GDM1 (cell line): ENCODE results near the gene SEC23IP.
"Not testable (repeated sequence)": the region's sequence is repeated elsewhere in the genome, so short reads cannot be mapped to it uniquely, and the experiment has no call there.

Experiments used
- DNase-seq: peaks from one replicate; lab custom pipeline; 2025; lab: John Stamatoyannopoulos, UW

Gene SEC23IP

DNA sequence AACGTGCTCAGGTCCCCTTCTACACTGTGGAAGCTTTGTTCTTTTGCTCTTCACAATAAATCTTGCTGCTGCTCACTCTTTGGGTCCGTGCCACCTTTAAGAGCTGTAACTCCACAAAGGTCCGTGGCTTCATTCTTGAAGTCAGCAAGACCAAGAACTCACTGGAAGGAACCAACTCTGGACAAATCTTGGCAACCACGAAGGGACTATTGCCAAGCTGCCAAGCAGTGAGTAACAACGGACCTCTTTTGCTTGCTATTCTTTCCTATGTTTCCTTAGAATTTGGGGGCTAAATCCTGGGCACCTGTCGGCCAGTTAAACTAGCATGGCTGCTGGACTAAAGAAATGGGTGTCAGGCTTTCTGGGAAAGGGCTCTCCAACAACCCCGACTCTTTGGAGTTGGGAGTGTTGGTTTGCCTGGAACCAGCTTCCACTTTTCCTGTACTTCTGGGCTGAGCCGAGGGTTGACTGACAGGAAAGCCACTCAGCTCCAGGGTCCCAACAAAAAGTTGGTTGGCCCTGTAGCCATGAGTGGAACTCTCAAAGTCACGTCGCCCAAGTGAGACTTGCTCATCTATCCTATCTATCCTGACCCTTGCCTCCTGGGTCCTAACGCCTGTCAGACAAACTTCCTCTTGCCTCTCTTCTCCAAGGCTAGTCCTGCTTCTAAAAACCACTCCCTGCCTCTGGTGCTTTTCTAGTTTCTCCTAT, 8.5 kb upstream of the SEC23IP start:
- not testable (repeated sequence) for DNase-seq

DNA sequence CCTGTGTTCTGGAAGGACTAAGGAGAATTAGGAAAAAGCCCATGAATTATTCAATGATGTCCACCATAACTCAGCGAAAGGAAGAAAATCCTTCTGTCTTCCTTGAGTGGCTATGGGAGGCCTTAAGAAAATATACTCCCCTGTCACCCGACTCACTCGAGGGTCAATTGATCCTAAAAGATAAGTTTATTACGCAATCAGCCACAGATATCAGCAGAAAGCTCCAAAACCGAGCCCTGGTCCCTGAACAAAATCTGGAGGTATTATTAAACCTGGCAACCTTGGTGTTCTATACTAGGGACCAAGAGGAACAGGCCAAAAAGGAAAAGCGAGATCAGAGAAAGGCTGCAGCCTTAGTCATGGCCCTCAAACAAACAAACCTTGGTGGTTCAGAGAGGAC, 6.5 kb upstream of the SEC23IP start:
- DNase-seq: not testable (repeated sequence)

DNA sequence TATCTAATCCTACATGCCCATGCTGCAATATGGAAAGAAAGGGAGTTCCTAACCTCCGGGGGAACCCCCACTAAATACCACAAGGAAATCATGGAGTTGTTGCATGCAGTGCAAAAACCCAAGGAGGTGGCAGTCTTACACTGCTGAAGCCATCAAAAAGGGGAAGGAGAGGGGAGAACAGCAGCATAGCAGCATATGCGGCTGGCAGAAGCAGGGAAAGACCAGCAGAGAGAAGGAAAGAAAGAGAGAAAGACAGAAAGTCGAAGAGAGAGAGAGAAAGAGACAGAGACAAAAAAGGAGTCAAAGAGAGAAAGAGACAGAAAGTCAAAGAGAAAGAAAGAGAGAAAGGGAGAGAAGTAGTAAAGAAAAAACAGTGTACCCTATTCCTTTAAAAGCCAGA, 3.8 kb upstream of the SEC23IP start:
- not testable (repeated sequence) for DNase-seq

DNA sequence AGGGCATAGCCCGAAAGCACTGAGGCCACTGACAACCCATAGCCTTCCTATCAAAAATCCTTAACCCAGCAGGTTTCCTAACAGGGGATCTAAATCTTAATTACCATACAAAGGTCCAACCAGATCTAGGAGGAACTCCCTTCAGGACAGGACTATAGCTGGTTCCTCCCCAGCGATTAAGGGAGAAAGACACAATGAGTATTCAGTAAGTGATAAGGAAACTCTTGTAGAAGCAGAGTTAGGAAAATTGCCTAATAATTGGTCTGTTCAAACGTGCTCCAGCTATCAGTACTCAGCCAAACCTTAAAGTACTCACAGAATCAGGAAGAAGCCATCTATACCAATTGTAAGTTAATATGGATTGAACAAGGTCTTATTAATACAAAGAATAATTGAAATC, 3.3 kb upstream of the SEC23IP start:
- DNase-seq: not testable (repeated sequence)

DNA sequence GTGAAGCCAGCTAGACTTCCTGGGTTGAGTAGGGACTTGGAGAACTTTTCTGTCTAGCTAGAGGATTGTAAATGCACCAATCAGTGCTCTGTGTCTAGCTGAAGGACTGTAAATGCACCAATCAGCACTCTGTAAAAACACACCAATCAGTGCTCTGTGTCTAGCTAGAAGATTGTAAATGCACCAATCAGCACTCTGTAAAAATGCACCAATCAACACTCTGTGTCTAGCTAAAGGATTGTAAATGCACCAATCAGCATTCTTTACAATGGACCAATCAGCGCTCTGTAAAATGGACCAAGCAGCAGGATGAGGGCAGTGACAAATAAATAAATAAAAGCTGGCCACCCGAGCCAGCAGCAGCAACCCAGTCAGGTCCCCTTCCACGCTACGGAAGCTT, 2.2 kb upstream of the SEC23IP start:
- DNase-seq: not testable (repeated sequence)

DNA sequence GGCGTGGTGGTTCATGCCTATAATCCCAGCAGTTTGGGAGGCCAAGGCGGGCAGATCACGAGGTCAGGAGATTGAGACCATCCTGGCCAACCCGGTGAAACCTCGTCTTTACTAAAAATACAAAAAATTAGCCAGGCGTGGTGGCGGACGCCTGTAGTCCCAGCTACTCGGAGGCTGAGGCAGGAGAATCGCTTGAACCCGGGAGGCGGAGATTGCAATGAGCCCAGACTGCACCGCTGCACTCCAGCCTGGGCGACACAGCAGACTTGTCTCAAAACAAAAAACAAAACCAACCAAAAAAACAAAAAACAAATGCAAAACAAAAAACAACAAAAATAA, 712 bp upstream of the SEC23IP start:
- not testable (repeated sequence) for DNase-seq

DNA sequence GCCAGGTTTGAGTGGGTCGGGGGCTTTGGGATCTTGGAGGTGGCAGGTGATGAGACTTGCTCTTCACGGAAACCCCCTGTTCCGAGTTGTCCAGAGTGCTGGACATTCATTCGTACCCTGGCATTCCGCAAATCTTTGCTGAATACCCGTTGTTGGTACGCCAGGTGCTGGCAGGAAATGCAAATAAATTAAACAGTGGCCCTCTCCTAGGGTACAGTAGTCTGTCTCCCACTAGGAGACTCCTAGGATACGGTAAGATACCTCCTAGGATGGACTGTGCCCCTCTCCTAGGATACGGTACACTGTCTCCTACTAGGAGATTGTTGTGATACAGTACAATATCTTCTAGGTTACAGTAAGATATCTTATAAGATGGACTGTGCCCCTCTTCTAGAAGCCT, 544 bp downstream of the SEC23IP start:
- no peak for DNase-seq

DNA sequence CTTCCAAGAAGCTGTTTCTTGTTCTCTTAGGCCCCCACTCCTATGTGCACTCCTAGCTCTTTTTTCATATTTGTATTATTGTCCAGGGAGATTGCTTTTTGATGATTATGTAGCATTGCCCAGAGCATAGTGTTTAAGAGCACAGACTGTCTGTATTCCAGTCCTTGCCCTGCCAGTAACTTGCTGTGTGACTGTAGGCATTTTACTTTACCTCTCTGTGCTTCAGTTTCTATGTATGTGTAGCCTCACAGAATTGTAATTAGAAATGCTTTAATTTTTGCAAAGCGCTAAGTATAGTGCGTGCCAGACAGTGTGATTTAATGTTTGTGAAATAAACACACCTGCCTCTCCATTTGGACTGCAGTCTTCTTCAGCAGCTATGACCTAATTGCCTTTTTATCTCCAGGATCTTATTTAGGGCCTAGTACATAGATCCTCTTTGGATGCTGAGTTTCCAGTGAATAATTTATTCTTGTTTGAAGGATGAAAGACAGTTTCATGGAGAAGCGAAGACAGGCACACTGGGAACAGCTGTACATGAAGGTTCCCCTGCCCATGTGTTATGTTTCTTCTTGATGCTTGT, 1.4 kb downstream of the SEC23IP start:
- no peak for DNase-seq

DNA sequence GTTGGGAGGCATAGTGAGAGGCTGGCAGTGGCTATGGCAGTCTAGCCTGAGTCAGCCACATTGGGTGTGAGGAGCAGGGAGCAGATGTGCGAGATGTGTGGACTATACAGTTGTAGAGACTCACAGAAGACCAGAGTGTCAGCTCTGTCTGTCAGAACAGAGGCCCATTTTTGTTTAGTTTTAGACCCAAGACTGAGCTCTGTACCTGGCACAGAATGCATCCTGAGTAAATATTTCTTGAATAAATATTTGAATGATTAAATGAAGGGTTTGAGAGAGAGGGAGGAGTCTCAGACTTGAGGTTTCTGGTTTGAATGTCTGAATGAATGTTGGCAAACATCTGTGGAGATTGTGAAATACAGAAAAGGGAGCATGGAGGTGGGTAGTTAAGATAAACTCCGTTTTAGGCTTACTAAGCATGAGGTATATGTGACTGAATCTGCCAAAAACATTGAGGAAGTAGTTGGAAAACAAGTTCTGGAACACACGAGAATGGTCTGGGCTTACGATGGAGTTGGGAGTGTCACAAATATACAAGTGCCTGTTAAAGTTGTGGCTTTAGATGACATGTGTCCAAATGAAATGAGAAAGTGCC, 3.6 kb downstream of the SEC23IP start:
- DNase-seq: no peak

DNA sequence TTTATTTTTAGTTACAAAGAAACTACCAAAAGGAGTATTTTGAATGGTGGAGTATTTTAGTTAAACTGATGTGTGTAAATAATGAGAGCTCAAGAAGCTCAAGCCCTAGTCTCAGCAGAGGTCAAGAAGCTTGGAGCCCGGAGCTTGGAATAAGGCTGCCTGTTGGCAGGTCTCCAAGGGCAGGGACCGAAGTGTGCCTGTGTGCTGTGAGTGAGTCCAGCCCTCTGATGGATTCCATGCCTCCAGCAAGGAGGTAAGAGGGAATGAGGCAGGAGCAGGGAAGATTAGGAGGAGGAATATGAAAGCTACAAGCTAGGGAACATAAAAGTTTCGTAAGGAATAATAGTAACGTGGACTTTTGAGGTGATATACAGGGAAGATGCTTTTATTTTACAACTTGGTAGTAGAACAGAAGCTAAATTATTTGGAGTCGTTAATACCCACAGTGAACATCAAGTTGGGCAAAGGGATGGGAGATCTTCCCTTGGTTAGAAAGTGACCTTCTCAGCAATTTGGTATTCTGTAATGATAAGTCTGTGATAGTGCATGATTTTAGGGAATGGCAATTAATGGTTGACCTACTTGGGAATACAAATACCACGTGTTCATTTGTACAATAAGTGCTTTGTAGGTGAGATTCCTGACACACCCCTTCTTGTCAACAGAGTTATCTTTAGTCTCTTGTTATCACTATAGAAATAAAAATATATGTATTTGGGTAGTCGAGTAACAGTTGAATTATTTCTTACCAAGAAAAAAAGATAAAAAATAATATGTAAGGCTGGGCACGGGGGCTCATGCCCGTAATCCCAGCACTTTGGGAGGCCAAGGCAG, 4.6 kb downstream of the SEC23IP start:
- no peak for DNase-seq

DNA sequence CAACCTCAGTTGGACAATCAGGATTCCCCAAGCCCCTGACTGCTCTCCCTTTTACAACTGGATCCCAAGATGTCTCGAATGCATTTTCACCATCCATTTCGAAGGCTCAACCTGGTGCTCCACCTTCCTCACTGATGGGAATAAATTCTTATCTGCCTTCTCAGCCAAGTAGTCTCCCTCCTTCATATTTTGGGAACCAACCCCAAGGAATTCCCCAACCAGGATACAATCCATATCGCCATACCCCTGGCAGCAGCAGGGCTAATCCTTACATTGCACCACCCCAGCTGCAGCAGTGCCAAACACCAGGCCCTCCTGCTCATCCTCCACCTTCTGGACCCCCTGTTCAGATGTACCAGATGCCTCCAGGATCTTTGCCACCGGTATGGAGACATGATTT, 6.0 kb downstream of the SEC23IP start:
- DNase-seq: no peak

DNA sequence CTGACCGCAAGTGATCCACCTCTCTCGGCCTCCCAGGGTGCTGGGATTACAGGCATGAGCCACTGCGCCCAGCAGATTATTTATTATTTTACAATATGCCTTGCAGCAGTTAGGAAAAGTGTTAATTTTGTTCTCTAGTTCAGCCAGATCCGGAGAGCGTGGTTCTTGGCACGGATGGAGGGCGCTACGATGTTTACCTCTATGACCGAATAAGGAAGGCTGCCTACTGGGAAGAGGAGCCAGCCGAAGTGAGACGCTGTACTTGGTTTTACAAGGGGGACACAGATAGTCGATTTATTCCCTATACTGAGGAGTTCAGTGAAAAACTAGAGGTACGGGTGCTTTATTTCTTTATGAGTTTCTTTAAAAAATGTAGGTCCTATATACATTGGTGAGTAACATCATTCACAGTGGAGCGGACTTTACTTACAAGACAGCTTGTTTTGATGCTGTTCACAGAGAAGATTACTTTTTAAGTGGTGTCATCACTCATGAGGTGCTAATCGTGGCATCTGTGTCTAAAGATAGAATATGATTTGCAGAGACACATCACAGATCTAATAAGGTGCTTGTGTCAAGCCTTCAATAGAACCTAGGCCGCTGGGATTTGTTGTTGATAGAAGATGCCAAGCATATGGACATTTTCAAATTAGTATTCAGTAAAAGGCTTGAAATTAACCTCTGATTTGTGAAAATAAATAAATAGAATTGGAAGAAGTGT, 11.6 kb downstream of the SEC23IP start:
- DNase-seq: no peak

DNA sequence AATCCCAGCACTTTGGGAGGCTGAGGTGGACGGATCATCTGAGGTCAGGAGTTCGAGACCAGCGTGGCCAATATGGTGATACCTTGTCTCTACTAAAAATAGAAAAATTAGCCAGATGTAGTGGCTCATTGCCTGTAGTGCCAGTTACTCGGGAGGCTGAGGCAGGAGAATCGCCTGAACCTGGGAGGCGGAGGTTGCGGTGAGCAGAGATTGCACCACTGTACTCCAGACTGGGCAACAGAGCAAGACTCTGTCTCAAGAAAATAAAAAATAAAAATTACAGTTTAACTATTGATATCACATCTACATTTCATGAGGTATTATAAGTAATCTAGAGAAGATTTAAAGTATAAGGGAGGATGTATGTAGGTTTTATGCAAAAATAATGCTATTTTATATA, 15.2 kb downstream of the SEC23IP start:
- DNase-seq: not testable (repeated sequence)

DNA sequence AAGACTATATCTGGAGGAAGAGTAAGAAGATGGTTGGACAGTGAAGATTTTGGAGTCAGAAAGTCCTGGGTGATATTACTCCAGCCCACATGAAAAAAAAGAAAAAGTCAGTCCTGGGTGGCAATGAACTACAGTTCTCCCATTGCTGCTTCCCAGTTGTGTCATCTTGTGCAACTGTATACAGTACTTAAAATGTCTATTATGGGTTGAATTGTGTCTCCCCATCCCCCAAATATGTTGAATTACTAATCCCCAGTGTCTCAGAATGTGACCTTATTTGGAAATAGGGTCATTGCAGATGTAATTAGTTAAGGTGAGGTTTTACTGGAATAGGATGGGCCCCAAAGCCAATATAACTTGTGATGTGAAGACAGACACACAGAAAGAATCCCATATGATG, 15.6 kb downstream of the SEC23IP start:
- no peak for DNase-seq

DNA sequence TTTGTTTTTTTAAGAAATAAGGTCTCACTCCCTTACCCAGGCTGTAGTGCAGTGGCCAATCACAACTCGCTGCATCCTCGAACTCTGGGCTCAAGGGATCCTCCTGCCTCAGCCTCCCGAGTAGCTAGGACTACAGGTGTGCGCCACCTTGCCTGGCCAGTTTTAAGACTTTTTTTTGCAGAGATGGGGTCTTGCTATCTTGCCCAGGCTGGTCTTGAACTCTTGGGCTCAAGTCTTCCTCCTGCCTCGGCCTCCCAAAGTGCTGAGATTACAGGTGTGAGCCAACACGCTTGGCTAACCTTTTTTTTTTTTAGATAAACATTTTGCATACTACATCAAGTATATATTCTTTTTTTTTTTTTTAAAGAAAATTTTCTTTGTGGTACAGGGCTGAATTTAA, 18.2 kb downstream of the SEC23IP start:
- no peak for DNase-seq

DNA sequence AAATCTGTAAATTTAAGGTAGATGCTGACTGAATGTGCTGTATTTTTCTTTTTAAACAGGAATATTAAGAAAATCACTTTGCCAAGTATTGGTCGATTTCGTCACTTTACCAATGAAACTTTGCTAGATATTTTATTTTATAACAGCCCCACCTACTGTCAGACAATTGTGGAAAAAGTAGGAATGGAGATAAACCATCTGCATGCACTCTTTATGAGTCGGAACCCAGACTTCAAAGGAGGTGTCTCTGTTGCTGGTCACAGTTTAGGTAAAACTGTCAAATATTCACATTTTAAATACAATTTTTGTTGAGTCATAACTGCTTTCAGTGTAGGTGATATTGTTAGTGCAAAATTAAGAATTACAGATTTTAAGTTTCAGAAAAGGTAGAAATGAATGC, 25.2 kb downstream of the SEC23IP start:
- no peak for DNase-seq

DNA sequence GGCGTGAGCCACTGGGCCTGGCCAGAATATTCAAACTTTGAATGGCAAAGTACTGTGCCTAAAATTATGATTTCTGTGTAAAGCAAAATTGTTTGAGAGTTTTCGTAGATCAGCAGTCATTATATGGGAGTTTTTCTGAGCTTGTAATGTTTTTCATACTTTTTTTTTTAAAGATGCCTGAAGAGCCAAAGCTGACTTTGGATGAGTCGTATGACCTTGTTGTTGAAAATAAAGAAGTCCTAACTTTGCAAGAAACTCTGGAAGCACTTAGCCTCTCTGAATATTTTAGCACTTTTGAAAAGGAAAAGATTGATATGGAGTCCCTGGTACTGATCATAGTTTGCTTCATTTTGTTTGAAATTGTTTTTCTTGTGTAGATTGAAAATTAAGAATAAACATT, 26.7 kb downstream of the SEC23IP start:
- no peak for DNase-seq

DNA sequence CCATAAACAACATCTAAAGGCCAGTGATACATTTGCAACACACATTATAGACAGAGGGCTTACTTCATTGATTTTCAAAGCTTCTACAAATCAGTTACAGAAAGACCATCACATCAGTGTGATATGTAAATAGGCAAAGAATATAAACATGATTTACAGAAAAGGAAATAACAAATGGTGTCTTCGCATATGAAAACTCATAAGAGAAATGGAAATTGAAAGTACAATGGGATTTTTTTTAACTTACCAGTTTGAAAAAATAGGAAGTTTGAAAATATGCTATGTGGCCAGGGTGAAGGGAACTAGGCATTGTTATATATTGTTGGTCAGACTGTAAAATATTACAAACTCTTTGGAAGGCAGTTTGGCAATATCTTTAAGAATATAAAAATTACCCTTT, 27.3 kb downstream of the SEC23IP start:
- DNase-seq: no peak

DNA sequence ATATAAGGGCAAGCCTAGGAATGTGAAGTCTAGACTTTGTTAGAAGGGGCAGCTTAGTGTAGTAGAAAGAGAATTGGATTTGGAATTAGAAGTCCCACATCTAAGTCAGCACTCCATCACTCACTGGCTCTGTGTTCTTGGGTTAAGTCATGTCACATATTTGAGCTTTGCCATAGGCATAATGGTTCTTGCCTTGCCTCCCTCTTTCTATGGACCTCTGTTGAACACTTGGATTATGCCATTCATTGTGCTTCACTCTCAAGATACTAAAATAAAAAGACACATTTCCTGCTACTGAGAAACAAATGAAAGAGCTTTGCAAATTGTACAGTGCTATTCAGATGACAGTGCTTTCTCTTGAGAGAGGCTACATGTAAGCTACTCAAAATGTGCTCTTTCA, 35.9 kb downstream of the SEC23IP start:
- DNase-seq: no peak

DNA sequence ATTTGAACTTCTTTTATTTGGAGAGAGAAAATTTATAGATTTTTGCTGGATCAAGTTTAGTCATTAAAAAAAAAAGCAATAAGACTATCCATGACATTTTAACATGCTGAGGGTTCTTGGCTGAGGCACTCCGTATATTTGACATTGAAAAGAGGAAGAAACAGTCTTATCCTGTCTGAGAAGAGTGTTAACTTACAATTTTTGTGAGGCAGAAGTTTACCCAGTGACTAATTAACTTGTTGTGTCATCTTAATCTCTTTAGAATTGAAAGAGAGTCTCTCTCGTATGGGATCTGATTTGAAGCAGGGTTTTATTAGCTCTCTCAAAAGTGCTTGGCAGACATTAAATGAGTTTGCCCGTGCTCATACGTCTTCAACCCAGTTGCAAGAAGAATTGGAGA, 39.3 kb downstream of the SEC23IP start:
- no peak for DNase-seq

DNA sequence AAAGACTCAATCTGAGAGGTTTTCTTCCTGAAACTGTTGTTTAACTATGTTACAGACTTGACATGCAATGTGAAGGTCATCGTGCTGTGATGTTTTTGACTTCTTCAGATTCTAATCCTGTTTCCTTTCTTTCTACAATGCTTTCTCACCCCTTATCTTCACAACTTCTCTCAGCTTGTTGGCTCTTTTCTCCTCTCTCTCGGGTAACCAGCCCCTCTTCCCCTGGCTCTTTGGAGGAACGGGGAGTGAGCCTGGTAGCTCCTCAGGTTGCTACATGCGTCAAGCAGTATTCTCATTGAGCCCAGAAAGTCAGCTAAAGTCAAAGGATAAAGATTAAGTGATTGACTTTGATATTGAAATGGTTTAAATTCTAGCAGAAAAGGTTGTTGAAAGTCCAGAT, 40.1 kb downstream of the SEC23IP start:
- no peak for DNase-seq

DNA sequence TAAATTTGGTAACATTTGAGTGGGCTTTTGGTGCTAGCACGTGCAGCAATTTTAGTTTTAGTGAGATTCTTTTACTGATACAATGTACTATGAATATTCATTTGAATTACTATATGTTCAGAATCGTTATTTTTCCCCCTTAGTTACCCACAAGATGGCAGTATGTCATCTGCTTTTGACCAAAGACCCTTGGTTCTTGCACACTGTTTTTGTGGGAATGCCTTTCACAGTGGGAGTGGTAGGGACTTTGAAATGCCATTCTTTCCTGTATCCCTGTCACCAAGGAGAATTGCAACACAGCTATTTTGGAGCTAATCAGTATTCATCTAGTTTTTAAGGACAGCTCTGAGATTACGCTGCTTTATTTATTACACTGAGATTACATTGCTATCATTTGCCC, 40.6 kb downstream of the SEC23IP start:
- DNase-seq: no peak
